Thoracic aorta (tissue), 2 donors: Measurements from ENCODE around the gene CELF4. TPM values are rescaled to one million over a fixed set of nuclear protein-coding genes. Genes with fewer than 3 reads are reported as not detected.

ENCODE experiments used
- ATAC-seq: fragments of 150-250 bp; one replicate; pipeline ENCODE4 v1.8.0; 2017; ENCODE audit warnings: low read depth; ENCODE audit not compliant: insufficient number of reproducible peaks, low FRiP score
- DNase-seq: peaks from one replicate; pipeline ENCODE4 v3.0.0-alpha.2; 2020; ENCODE audit warnings: low spot score
- H3K27ac ChIP-seq, 2 donors: fragments of 200-600 bp; sonication (generic); 1 replicate in 1 of 2; 2 replicates in 1 of 2; pipeline ENCODE4 v1.5.1; 2016; ENCODE audit warnings: mild to moderate bottlenecking in 2 of 2, moderate library complexity in 2 of 2
- H3K27me3 ChIP-seq: fragments of 200-600 bp; sonication (generic); replicated peaks from 2 replicates; pipeline ENCODE4 v1.6.0; 2016; ENCODE audit warnings: mild to moderate bottlenecking; ENCODE audit not compliant: insufficient read depth
- H3K36me3 ChIP-seq: fragments of 200-600 bp; sonication (generic); one replicate; pipeline ENCODE4 v1.5.1; 2016
- H3K4me1 ChIP-seq, 2 donors: fragments of 200-600 bp; sonication (generic); 1 replicate in 1 of 2; 2 replicates in 1 of 2; pipeline versions ENCODE4 v1.5.1 to v1.6.0; 2016; ENCODE audit warnings: low read depth in 2 of 2, mild to moderate bottlenecking in 1 of 2; ENCODE audit not compliant: control insufficient read depth in 1 of 2
- H3K4me3 ChIP-seq: fragments of 200-600 bp; sonication (generic); 2 replicates; pipeline ENCODE4 v1.5.1; 2016; ENCODE audit warnings: mild to moderate bottlenecking
- H3K9me3 ChIP-seq: fragments of 200-600 bp; sonication (generic); 2 replicates; pipeline ENCODE4 v1.5.1; 2016
- CTCF ChIP-seq: fragments of 200-600 bp; sonication (generic); IDR thresholded peaks from one replicate; pipeline ENCODE4 v1.5.1; 2019; ENCODE audit warnings: antibody characterized with exemption
- total RNA-seq, 2 donors: library from RNA; depleted of rRNA; stranded (reverse); fragments of >200 nt; gene quantifications; one replicate each; pipeline versions ENCODE4 v1.1.0 to v1.2.3, GENCODE V29; 2016

The CELF4 gene
- total RNA-seq, 2 donors from 2014 or later, result not detected

GRCh38 chr18:37534627-37535026 is 31.0 kb downstream of the CELF4 start:
- Histone ChIP-seq H3K36me3 (no peaks in the 10 kb centered on the region), H3K27me3 (peaks cover 11% of the 10 kb centered on the region), H3K4me1 (no peaks in the 10 kb centered on the region), H3K4me3 (no peak overlapping the region), H3K9me3 (no peaks in the 10 kb centered on the region), H3K27ac (no peak overlapping the region)
- no peak for TF ChIP-seq CTCF
- DNase-seq (no peak), ATAC-seq (no peak)

- H3K4me3 ChIP-seq, result no peak overlapping the region
- H3K9me3 ChIP-seq, result no peaks in the 10 kb centered on the region
- no peak overlapping the region for H3K27ac ChIP-seq
- H3K27me3 ChIP-seq, result peaks cover 10% of the 10 kb centered on the region
- no peak for TF ChIP-seq CTCF
- no peak for ATAC-seq
- no peaks in the 10 kb centered on the region for H3K4me1 ChIP-seq
- no peaks in the 10 kb centered on the region for H3K36me3 ChIP-seq
- DNase-seq, result no peak
These were observed 31.7 kb downstream of the CELF4 start for GRCh38 chr18:37533647-37534584.

- DNase-seq (no peak), ATAC-seq (no peak)
- Histone ChIP-seq H3K9me3 (no peaks in the 10 kb centered on the region), H3K27ac (no peak overlapping the region), H3K4me1 (no peaks in the 10 kb centered on the region), H3K27me3 (no peaks in the 10 kb centered on the region), H3K4me3 (no peak overlapping the region), H3K36me3 (no peaks in the 10 kb centered on the region)
- TF ChIP-seq CTCF, result no peak
These were observed 32.7 kb downstream of the CELF4 start for GRCh38 chr18:37532917-37533316.

GRCh38 chr18:37529863-37530262 is 35.7 kb downstream of the CELF4 start:
- ATAC-seq (no peak), DNase-seq (no peak)
- TF ChIP-seq CTCF, result no peak
- H3K27me3 ChIP-seq, result no peaks in the 10 kb centered on the region
- no peak overlapping the region for H3K27ac ChIP-seq
- no peaks in the 10 kb centered on the region for H3K4me1 ChIP-seq
- no peaks in the 10 kb centered on the region for H3K36me3 ChIP-seq
- no peak overlapping the region for H3K4me3 ChIP-seq
- H3K9me3 ChIP-seq, result no peaks in the 10 kb centered on the region

GRCh38 chr18:37529296-37529695 is 36.3 kb downstream of the CELF4 start:
- no peak overlapping the region for H3K4me3 ChIP-seq
- H3K27me3 ChIP-seq, result no peaks in the 10 kb centered on the region
- ATAC-seq (no peak), DNase-seq (no peak)
- TF ChIP-seq CTCF, result no peak
- no peak overlapping the region for H3K27ac ChIP-seq
- no peaks in the 10 kb centered on the region for H3K4me1 ChIP-seq
- H3K9me3 ChIP-seq, result no peaks in the 10 kb centered on the region
- no peaks in the 10 kb centered on the region for H3K36me3 ChIP-seq
